Breast epithelium (tissue), 3 donors: ENCODE data around the gene C1orf21.

Experiments used
- CTCF ChIP-seq, 3 donors: fragments of 450-650 bp; IDR thresholded peaks; one replicate each; pipeline ENCODE4 v1.5.1; 2016 to 2017; ENCODE audit warnings: antibody characterized with exemption in 3 of 3, mild to moderate bottlenecking in 3 of 3, moderate library complexity in 3 of 3
- POLR2AphosphoS5 ChIP-seq, 3 donors: sonication (generic); formaldehyde crosslinking; IDR thresholded peaks; one replicate each; pipeline ENCODE4 v1.6.1; 2017; ENCODE audit warnings: antibody characterized with exemption in 3 of 3

- TF ChIP-seq CTCF (IDR thresholded peaks at IDR 0.05) (no peak), POLR2AphosphoS5 (IDR thresholded peaks at IDR 0.05) (no peak)
Measured at GRCh38 chr1:184644771-184645170, 257.9 kb downstream of the C1orf21 start.
